Esophagus muscularis mucosa (tissue), 4 donors: ENCODE data around the gene MAEA. TPM values are rescaled to one million over a fixed set of nuclear protein-coding genes. Genes with fewer than 3 reads are reported as not detected.
"Not testable (repeated sequence)": the region's sequence is repeated elsewhere in the genome, so short reads cannot be mapped to it uniquely, and the experiment has no call there.

Experiments used
- DNase-seq: peaks from one replicate; pipeline ENCODE4 v3.0.0-alpha.2; 2017; ENCODE audit errors: extremely low spot score
- H3K27ac ChIP-seq, 4 donors: fragments of 200-600 bp; sonication (generic); replicated peaks in 1 of 4; 1 replicate in 3 of 4; 2 replicates in 1 of 4; pipeline ENCODE4 v1.5.1; 2016 to 2019; ENCODE audit warnings: mild to moderate bottlenecking in 1 of 4
- H3K27me3 ChIP-seq, 4 donors: fragments of 200-600 bp; sonication (generic); one replicate each; pipeline versions ENCODE4 v1.5.1 to v1.6.0; 2016 to 2019
- H3K36me3 ChIP-seq, 4 donors: fragments of 200-600 bp; sonication (generic); one replicate each; pipeline ENCODE4 v1.5.1; 2016 to 2019
- H3K4me1 ChIP-seq, 4 donors: fragments of 200-600 bp; sonication (generic); one replicate each; pipeline ENCODE4 v1.5.1; 2016 to 2019
- H3K4me3 ChIP-seq, 4 donors: fragments of 200-600 bp; sonication (generic); 1 replicate in 2 of 4; 2 replicates in 2 of 4; pipeline ENCODE4 v1.5.1; 2016 to 2019; ENCODE audit warnings: mild to moderate bottlenecking in 4 of 4, moderate library complexity in 1 of 4
- H3K9me3 ChIP-seq, 4 donors: fragments of 200-600 bp; sonication (generic); 1 replicate in 3 of 4; 2 replicates in 1 of 4; pipeline ENCODE4 v1.5.1; 2016 to 2019
- CTCF ChIP-seq, 3 experiments: fragments of 200-600 bp in 2 of 3; fragments of 450-650 bp in 1 of 3; sonication (generic) in 2 of 3; IDR thresholded peaks; one replicate each; pipeline ENCODE4 v1.5.1; 2017 to 2019; ENCODE audit warnings: antibody characterized with exemption in 3 of 3, mild to moderate bottlenecking in 2 of 3, moderate library complexity in 1 of 3
- EP300 ChIP-seq: sonication (generic); formaldehyde crosslinking; IDR thresholded peaks from one replicate; pipeline ENCODE4 v1.6.1; 2017; ENCODE audit warnings: antibody characterized with exemption
- POLR2A ChIP-seq: fragments of 450-650 bp; IDR thresholded peaks from one replicate; pipeline ENCODE4 v1.6.1; 2017; ENCODE audit warnings: antibody characterized with exemption, moderate library complexity, mild to moderate bottlenecking, low read depth
- POLR2AphosphoS5 ChIP-seq, 2 donors: sonication (generic); formaldehyde crosslinking; IDR thresholded peaks; one replicate each; pipeline ENCODE4 v1.6.1; 2017; ENCODE audit warnings: antibody characterized with exemption in 2 of 2
- WGBS: methylation state at CpG from one replicate; pipeline ENCODE4 v1.1.5; 2018; 5-methylcytosine and 5-hydroxymethylcytosine counted together
- intact Hi-C: fragments of 100-400 bp; cut with DNase I; formaldehyde crosslinking; loops from one replicate; pipeline ENCODE4 v1.15.1; 2023
- total RNA-seq, 4 donors: library from RNA; depleted of rRNA; stranded (reverse); fragments of >200 nt; gene quantifications; one replicate each; pipeline versions ENCODE4 v1.1.0 to v1.2.1, GENCODE V29; 2016

MAEA gene
- total RNA-seq, 4 donors from 2014 or later = 54.5 to 63.1 (median 59.8) TPM

- TF ChIP-seq POLR2A (no peak), CTCF (IDR thresholded peaks at IDR 0.05) (no peak), POLR2AphosphoS5 (IDR thresholded peaks at IDR 0.05) (no peak), EP300 (no peak)
- no peak overlapping the region for H3K27ac ChIP-seq
- intact Hi-C loops = no loop called here
- H3K9me3 ChIP-seq = no peaks in the 10 kb centered on the region
- H3K4me3 ChIP-seq = no peak overlapping the region
- H3K4me1 ChIP-seq = peaks cover 55 to 67% (median 62%) of the 10 kb centered on the region in 4 donors
- DNase-seq = no peak
- no peaks in the 10 kb centered on the region for H3K27me3 ChIP-seq
- WGBS = 61% methylated on average over 9 of the region's 11 CpGs
- peaks cover 2 to 10% (median 8%) of the 10 kb centered on the region in 4 donors for H3K36me3 ChIP-seq
Observed at GRCh38 chr4:1291996-1292702, 2.5 kb downstream of the MAEA start.

GRCh38 chr4:1292703-1293011, 3.0 kb downstream of the MAEA start:
- H3K27me3 ChIP-seq, H3K4me3 ChIP-seq, intact Hi-C loops, DNase-seq, H3K27ac ChIP-seq, H3K9me3 ChIP-seq: not testable (repeated sequence)
- Histone ChIP-seq H3K4me1 (peaks cover 55 to 68% (median 64%) of the 10 kb centered on the region in 4 donors), H3K36me3 (peaks cover 7 to 15% (median 13%) of the 10 kb centered on the region in 4 donors)
- WGBS = 88% methylated on average over 8 of the region's 8 CpGs

GRCh38 chr4:1293531-1293941, 3.8 kb downstream of the MAEA start:
- intact Hi-C loops = no loop called here

GRCh38 chr4:1293991-1294390, 4.3 kb downstream of the MAEA start:
- H3K27ac ChIP-seq = peak overlapping the region in 1 of 4 donors; percentile 8
- H3K4me1 ChIP-seq = peaks cover 50 to 68% (median 57%) of the 10 kb centered on the region in 4 donors
- H3K36me3 ChIP-seq = peaks cover 17 to 28% (median 25%) of the 10 kb centered on the region in 4 donors
- no peaks in the 10 kb centered on the region for H3K9me3 ChIP-seq
- 72% methylated on average over 15 of the region's 15 CpGs for WGBS
- TF ChIP-seq POLR2AphosphoS5 (IDR thresholded peaks at IDR 0.05) = no peak
- no peak for TF ChIP-seq EP300
- TF ChIP-seq POLR2A = no peak
- TF ChIP-seq CTCF (IDR thresholded peaks at IDR 0.05) = no peak
- no peak for DNase-seq
- intact Hi-C loops = no loop called here
- no peaks in the 10 kb centered on the region for H3K27me3 ChIP-seq
- no peak overlapping the region for H3K4me3 ChIP-seq

More at GRCh38 chr4:1293531-1293941, 3.8 kb downstream of the MAEA start:
- Histone ChIP-seq H3K9me3 (no peaks in the 10 kb centered on the region), H3K4me1 (peaks cover 55 to 72% (median 61%) of the 10 kb centered on the region in 4 donors), H3K36me3 (peaks cover 14 to 24% (median 22%) of the 10 kb centered on the region in 4 donors), H3K27ac (peak overlapping the region in 1 of 4 donors; percentile 8), H3K4me3 (no peak overlapping the region), H3K27me3 (no peaks in the 10 kb centered on the region)
- no peak for TF ChIP-seq POLR2AphosphoS5 (IDR thresholded peaks at IDR 0.05)
- TF ChIP-seq CTCF (IDR thresholded peaks at IDR 0.05) = no peak
- TF ChIP-seq EP300 = no peak
- TF ChIP-seq POLR2A = no peak
- DNase-seq = no peak
- 90% methylated on average over 2 of the region's 4 CpGs for WGBS

GRCh38 chr4:1294424-1294823, 4.7 kb downstream of the MAEA start:
- H3K4me1 ChIP-seq = peaks cover 48 to 65% (median 54%) of the 10 kb centered on the region in 4 donors

More at GRCh38 chr4:1294424-1294823, 4.7 kb downstream of the MAEA start:
- no peak overlapping the region for H3K27ac ChIP-seq
- H3K36me3 ChIP-seq = peaks cover 19 to 33% (median 29%) of the 10 kb centered on the region in 4 donors
- TF ChIP-seq EP300 = no peak
- no peak for TF ChIP-seq POLR2A
- no peak for TF ChIP-seq POLR2AphosphoS5 (IDR thresholded peaks at IDR 0.05)
- no peak for TF ChIP-seq CTCF (IDR thresholded peaks at IDR 0.05)
- no peak overlapping the region for H3K4me3 ChIP-seq
- WGBS = 76% methylated on average over 14 of the region's 14 CpGs
- no peaks in the 10 kb centered on the region for H3K27me3 ChIP-seq
- H3K9me3 ChIP-seq = no peaks in the 10 kb centered on the region
- DNase-seq = no peak
- intact Hi-C loops = no loop called here
